Endothelial cell of umbilical vein (primary cell): ENCODE measurements around the gene BTG2.

Experiments used
- CTCF ChIP-seq, 2 donors: IDR thresholded peaks; 1 replicate in 1 of 2; 2 replicates in 1 of 2; pipeline ENCODE4 v1.5.1; 2011; ENCODE audit warnings: low read length in 2 of 2, mild to moderate bottlenecking in 2 of 2, moderate library complexity in 2 of 2, control low read depth in 1 of 2, inconsistent platforms in 1 of 2, low read depth in 1 of 2; ENCODE audit not compliant: insufficient read depth in 1 of 2; ENCODE audit errors: extremely low read depth in 1 of 2
- EZH2 ChIP-seq: IDR thresholded peaks from 2 replicates; pipeline ENCODE4 v1.6.1; 2012; ENCODE audit warnings: borderline replicate concordance, low read depth, mild to moderate bottlenecking, moderate library complexity, low read length, inconsistent platforms; ENCODE audit not compliant: severe bottlenecking
- FOS ChIP-seq: IDR thresholded peaks from 2 replicates; pipeline ENCODE4 v1.6.1; 2011; ENCODE audit warnings: mild to moderate bottlenecking, low read length, moderate library complexity, borderline replicate concordance; ENCODE audit not compliant: insufficient read depth
- JUN ChIP-seq: IDR thresholded peaks from 2 replicates; pipeline ENCODE4 v1.6.1; 2011; ENCODE audit warnings: borderline replicate concordance, low read depth; ENCODE audit not compliant: insufficient read length, insufficient read depth
- MYC ChIP-seq: IDR thresholded peaks from one replicate; pipeline ENCODE4 v1.6.1; 2011; ENCODE audit warnings: mild to moderate bottlenecking, low read depth, low read length
- POLR2A ChIP-seq: IDR thresholded peaks from 2 replicates; pipeline ENCODE4 v1.6.1; 2012; ENCODE audit warnings: low read depth, mild to moderate bottlenecking, control low read depth, low read length
- POLR2AphosphoS5 ChIP-seq: IDR thresholded peaks from 2 replicates; pipeline ENCODE4 v1.6.1; 2012; ENCODE audit warnings: low read depth, mild to moderate bottlenecking, control low read depth, low read length, moderate library complexity; ENCODE audit not compliant: insufficient read depth

GRCh38 chr1:203302456-203302855, 2.9 kb upstream of the BTG2 start:
- TF ChIP-seq CTCF (IDR thresholded peaks at IDR 0.05; ENCODE audit: extremely low read depth in 1 of 2, insufficient read depth in 1 of 2, low read depth in 1 of 2, low read length in 2 of 2): no peak
- TF ChIP-seq EZH2: no peak
- TF ChIP-seq MYC: no peak
- TF ChIP-seq POLR2AphosphoS5: no peak
- TF ChIP-seq POLR2A: no peak
- TF ChIP-seq JUN: no peak
- no peak for TF ChIP-seq FOS
